ENCODE measurements around the gene CACNA1D.

The CACNA1D gene

DNA sequence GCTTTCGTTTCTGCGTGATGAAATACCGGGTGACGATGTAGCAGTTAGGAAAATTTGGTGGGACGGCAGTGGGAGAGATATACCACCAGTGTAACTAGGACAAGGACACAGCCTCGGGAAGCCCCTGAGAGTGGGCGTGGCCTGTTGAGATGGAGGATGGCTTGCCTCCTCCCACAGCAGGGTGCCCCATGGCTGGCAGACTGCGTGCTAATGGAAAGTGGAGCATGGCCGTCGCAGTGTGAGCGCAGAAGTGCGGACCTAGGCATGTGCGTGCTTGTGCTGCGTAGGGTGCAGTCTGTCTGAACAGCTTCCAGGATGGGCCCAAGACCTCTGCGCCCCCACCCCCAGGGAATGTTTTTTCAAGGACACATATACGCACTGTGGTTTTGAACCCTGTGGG, 295.0 kb downstream of the CACNA1D start:
- TF ChIP-seq, protein P1, sequence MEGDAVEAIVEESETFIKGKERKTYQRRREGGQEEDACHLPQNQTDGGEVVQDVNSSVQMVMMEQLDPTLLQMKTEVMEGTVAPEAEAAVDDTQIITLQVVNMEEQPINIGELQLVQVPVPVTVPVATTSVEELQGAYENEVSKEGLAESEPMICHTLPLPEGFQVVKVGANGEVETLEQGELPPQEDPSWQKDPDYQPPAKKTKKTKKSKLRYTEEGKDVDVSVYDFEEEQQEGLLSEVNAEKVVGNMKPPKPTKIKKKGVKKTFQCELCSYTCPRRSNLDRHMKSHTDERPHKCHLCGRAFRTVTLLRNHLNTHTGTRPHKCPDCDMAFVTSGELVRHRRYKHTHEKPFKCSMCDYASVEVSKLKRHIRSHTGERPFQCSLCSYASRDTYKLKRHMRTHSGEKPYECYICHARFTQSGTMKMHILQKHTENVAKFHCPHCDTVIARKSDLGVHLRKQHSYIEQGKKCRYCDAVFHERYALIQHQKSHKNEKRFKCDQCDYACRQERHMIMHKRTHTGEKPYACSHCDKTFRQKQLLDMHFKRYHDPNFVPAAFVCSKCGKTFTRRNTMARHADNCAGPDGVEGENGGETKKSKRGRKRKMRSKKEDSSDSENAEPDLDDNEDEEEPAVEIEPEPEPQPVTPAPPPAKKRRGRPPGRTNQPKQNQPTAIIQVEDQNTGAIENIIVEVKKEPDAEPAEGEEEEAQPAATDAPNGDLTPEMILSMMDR (conservative IDR thresholded peaks at IDR 0.05; ENCODE audit: control insufficient read depth, insufficient read depth, low read depth, low read length) = no peak
- no peak overlapping the region for H3K4me3 ChIP-seq (ENCODE audit: control insufficient read depth, low read depth, low read length)
- DNase-seq (ENCODE audit: low read depth) = no peak

DNA sequence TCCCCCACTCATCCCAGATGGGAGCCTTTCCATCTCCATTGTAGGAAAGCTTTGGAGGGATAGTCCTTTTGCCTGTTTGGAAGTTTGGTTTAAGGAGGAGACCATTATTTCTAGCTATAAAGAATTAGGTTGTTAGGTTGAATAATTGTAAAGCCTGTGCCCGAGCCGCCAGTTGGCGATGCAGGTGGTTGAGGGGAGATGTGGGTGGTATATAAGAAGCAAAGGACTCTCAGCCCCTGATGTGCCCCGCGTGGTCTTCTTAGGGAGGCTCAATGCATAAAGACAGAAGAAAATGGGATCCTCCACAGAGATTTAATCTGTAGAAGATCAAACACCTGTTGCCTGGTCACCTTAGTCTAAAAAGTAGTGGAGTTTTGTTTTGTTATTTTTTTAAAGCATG, 296.1 kb downstream of the CACNA1D start:
- no peak overlapping the region for H3K4me3 ChIP-seq (ENCODE audit: control insufficient read depth, low read depth, low read length)
- no peak for DNase-seq (ENCODE audit: low read depth)
- TF ChIP-seq, protein P1 (conservative IDR thresholded peaks at IDR 0.05; ENCODE audit: control insufficient read depth, insufficient read depth, low read depth, low read length) = no peak

DNA sequence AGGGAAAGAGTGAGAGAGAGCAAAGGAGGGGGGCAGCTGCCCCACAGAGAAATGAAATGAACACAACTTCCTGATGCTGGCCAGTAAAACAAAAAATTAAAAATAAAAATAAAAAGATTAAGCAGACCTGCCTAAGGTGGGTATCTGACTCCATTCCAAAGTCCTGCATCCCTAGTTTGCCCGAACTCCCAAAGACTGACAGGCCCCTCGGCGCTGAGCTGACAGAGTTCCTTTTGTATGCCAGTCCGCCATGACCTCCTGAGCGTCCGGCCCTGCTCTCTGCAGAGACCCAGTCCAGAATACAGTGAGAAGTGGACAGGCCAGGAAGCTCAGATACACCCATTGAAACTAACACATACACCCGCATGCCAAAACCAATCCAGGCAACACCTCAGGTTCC, 296.9 kb downstream of the CACNA1D start:
- TF ChIP-seq, protein P1 (conservative IDR thresholded peaks at IDR 0.05; ENCODE audit: control insufficient read depth, insufficient read depth, low read depth, low read length) = no peak
- DNase-seq (ENCODE audit: low read depth) = no peak
- H3K4me3 ChIP-seq (ENCODE audit: control insufficient read depth, low read depth, low read length) = no peak overlapping the region

DNA sequence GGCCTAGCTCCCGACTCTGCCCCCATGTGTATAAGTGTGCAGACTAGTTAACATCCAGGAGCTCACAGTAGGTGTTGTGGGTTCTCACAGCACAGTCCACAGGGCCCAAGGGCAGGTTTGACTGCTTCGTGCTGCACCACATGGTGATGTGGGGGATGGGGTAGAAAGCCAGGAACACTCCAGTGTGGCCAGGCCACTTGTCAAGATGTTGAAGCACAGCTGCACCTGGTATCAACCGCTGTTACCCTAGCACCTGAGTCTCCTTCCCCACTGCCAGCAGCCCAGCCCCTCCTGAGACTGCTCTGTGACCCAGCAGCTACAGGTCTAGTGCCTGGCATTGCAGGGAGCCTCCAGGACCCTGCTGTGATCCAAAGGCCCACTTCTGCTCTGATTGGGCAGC, 298.5 kb downstream of the CACNA1D start:
- TF ChIP-seq, protein P1 (conservative IDR thresholded peaks at IDR 0.05; ENCODE audit: control insufficient read depth, insufficient read depth, low read depth, low read length) = no peak
- no peak for DNase-seq (ENCODE audit: low read depth)
- no peak overlapping the region for H3K4me3 ChIP-seq (ENCODE audit: control insufficient read depth, low read depth, low read length)

DNA sequence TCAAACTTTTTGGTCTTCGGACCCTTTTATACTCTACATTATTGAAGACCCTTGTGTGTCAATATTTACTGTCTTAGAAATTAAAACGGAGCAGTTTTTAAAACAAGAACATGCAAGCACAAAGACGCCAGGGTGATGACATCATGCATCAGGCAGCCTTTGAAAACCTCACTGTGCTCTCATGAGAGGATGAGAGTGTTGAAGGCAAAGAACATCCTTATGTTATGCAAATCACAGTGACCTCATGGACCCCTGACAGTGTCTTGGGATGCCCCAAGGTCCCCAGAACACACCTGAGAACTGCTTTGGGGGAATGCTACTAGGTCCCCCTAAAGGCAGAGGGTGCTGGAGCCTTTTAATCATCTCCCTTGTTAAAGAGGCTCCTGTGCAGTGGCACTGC, 300.2 kb downstream of the CACNA1D start:
- TF ChIP-seq, protein P1 (conservative IDR thresholded peaks at IDR 0.05; ENCODE audit: control insufficient read depth, insufficient read depth, low read depth, low read length) = no peak
- DNase-seq (ENCODE audit: low read depth) = peak; percentile 64
- no peak overlapping the region for H3K4me3 ChIP-seq (ENCODE audit: control insufficient read depth, low read depth, low read length)

DNA sequence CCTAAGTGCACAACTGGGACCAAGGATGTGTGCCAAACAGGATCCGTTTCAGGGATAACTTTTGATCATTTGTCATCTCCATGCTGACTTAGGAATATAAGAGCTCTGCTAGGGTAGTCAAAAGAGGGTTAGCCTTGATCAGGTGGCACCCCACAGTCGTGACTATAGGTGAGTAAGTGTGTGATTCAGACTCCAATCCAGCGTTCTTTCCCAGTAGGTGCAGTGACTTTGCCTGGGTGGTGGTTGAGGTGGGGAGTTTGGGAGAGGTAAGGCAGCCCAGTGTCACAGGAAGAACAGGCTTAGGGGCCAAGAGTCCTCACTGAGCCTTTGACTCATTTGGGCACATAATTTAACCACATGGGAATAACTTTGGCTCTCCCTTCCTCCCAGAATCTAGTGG, 300.8 kb downstream of the CACNA1D start:
- TF ChIP-seq, protein P1 (conservative IDR thresholded peaks at IDR 0.05; ENCODE audit: control insufficient read depth, insufficient read depth, low read depth, low read length) = no peak
- DNase-seq (ENCODE audit: low read depth) = no peak
- H3K4me3 ChIP-seq (ENCODE audit: control insufficient read depth, low read depth, low read length) = no peak overlapping the region
